Activated T-cell treated with anti-CD3 and anti-CD28 coated beads, Interleukin-2, amount 50 U/mL, for 72 hours (primary cell): ENCODE measurements around the gene FAM234A. TPM values are rescaled to one million over a fixed set of nuclear protein-coding genes. Genes with fewer than 3 reads are reported as not detected.
"Not testable (repeated sequence)": the region's sequence is repeated elsewhere in the genome, so short reads cannot be mapped to it uniquely, and the experiment has no call there.

Experiments used
- ATAC-seq, 2 donors: fragments of 150-1000 bp; cut with Tn5 transposase; replicated peaks in 1 of 2; 2 replicates each; pipeline ENCODE4 v1.10.0; 2021; ENCODE audit warnings: moderate library complexity in 2 of 2, mild to moderate bottlenecking in 1 of 2
- DNase-seq, 2 donors: peaks; one replicate each; pipeline ENCODE4 v3.0.0; 2021 to 2022; ENCODE audit warnings: mixed read lengths in 1 of 2
- H3K27ac Mint-ChIP-seq: one replicate; pipeline ENCODE4 v1.8.0; 2022; ENCODE audit warnings: mild to moderate bottlenecking, moderate library complexity, mixed read lengths
- H3K27me3 Mint-ChIP-seq: one replicate; pipeline ENCODE4 v1.8.0; 2022; ENCODE audit warnings: low read depth, mixed read lengths
- H3K36me3 Mint-ChIP-seq, 2 donors: one replicate each; pipeline ENCODE4 v1.8.0; 2022; ENCODE audit warnings: mixed read lengths in 2 of 2, mild to moderate bottlenecking in 1 of 2; ENCODE audit not compliant: insufficient read depth in 2 of 2
- H3K4me1 Mint-ChIP-seq: one replicate; pipeline ENCODE4 v1.8.0; 2022; ENCODE audit warnings: low read depth, mixed read lengths
- H3K4me3 Mint-ChIP-seq, 2 donors: one replicate each; pipeline ENCODE4 v1.8.0; 2022; ENCODE audit warnings: mild to moderate bottlenecking in 2 of 2, mixed read lengths in 2 of 2, moderate library complexity in 2 of 2
- H3K9me3 Mint-ChIP-seq, 2 donors: one replicate each; pipeline ENCODE4 v1.8.0; 2022; ENCODE audit warnings: mixed read lengths in 2 of 2
- total RNA-seq, 2 donors: library from RNA; stranded (reverse); gene quantifications; one replicate each; pipeline ENCODE4 v1.2.3, GENCODE V29; 2022

Gene FAM234A
- total RNA-seq: 10 to 100 TPM; 20.9 to 26.6 TPM

- Mint-ChIP-seq H3K27me3 (no peaks in the 10 kb centered on the region), H3K4me1 (peaks cover 27% of the 10 kb centered on the region), H3K27ac (peak within 1 kb of the TSS; percentile 57), H3K4me3 (peak within 1 kb of the TSS; percentile 86 to 96), H3K36me3 (no peaks in the 10 kb centered on the region), H3K9me3 (no peaks in the 10 kb centered on the region)
- DNase-seq: peak; percentile 96 to 98
- peak; percentile 91 to 93 for ATAC-seq
Observed at GRCh38 chr16:234468-235305, at the start of gene FAM234A. FAM234A (plus strand) TSS chr16:234821; CDS start chr16:254414, 19,593 bp downstream.

GRCh38 chr16:185213-185612 lies 49.4 kb upstream of the FAM234A start:
- Mint-ChIP-seq H3K27me3 (no peaks in the 10 kb centered on the region), H3K4me1 (no peaks in the 10 kb centered on the region), H3K36me3 (peaks cover 3 to 17% of the 10 kb centered on the region in 2 donors), H3K9me3 (no peaks in the 10 kb centered on the region), H3K27ac (no peak overlapping the region), H3K4me3 (no peak overlapping the region)
- no peak for ATAC-seq
- no peak for DNase-seq

- Mint-ChIP-seq H3K9me3 (no peaks in the 10 kb centered on the region), H3K4me1 (no peaks in the 10 kb centered on the region), H3K27ac (no peak overlapping the region), H3K36me3 (peaks cover 3 to 17% of the 10 kb centered on the region in 2 donors), H3K27me3 (no peaks in the 10 kb centered on the region), H3K4me3 (no peak overlapping the region)
- ATAC-seq (no peak), DNase-seq (no peak)
Observed at GRCh38 chr16:185691-186090, 48.9 kb upstream of the FAM234A start.

GRCh38 chr16:187330-187729 lies 47.3 kb upstream of the FAM234A start:
- DNase-seq: no peak
- Mint-ChIP-seq H3K36me3 (peaks cover 3 to 21% of the 10 kb centered on the region in 2 donors), H3K27ac (no peak overlapping the region), H3K27me3 (no peaks in the 10 kb centered on the region), H3K4me1 (no peaks in the 10 kb centered on the region), H3K9me3 (no peaks in the 10 kb centered on the region), H3K4me3 (no peak overlapping the region)
- no peak for ATAC-seq

GRCh38 chr16:188674-189073 lies 45.9 kb upstream of the FAM234A start:
- Mint-ChIP-seq H3K27me3 (no peaks in the 10 kb centered on the region), H3K4me1 (no peaks in the 10 kb centered on the region), H3K27ac (peak overlapping the region; percentile 60), H3K4me3 (no peak overlapping the region), H3K9me3 (no peaks in the 10 kb centered on the region), H3K36me3 (peaks cover 3 to 29% of the 10 kb centered on the region in 2 donors)
- ATAC-seq (peak; percentile 60 to 78), DNase-seq (peak; percentile 27 to 28)

- peaks cover 3 to 29% of the 10 kb centered on the region in 2 donors for H3K36me3 Mint-ChIP-seq
- no peaks in the 10 kb centered on the region for H3K4me1 Mint-ChIP-seq
- DNase-seq (no peak), ATAC-seq (no peak)
- no peaks in the 10 kb centered on the region for H3K9me3 Mint-ChIP-seq
- no peak overlapping the region for H3K27ac Mint-ChIP-seq
- H3K27me3 Mint-ChIP-seq: no peaks in the 10 kb centered on the region
- H3K4me3 Mint-ChIP-seq: no peak overlapping the region
Observed at GRCh38 chr16:189604-190186, 44.9 kb upstream of the FAM234A start.

GRCh38 chr16:191831-192230 lies 42.8 kb upstream of the FAM234A start:
- Mint-ChIP-seq H3K27ac (peak overlapping the region; percentile 10), H3K4me1 (no peaks in the 10 kb centered on the region), H3K36me3 (peaks cover 3 to 24% of the 10 kb centered on the region in 2 donors), H3K9me3 (no peaks in the 10 kb centered on the region), H3K27me3 (no peaks in the 10 kb centered on the region), H3K4me3 (no peak overlapping the region)
- no peak for DNase-seq
- no peak for ATAC-seq

- ATAC-seq (no peak), DNase-seq (no peak)
- peaks cover 3 to 20% of the 10 kb centered on the region in 2 donors for H3K36me3 Mint-ChIP-seq
- H3K4me1 Mint-ChIP-seq: no peaks in the 10 kb centered on the region
- H3K4me3 Mint-ChIP-seq: no peak overlapping the region
- no peaks in the 10 kb centered on the region for H3K9me3 Mint-ChIP-seq
- H3K27ac Mint-ChIP-seq: no peak overlapping the region
- H3K27me3 Mint-ChIP-seq: no peaks in the 10 kb centered on the region
Observed at GRCh38 chr16:192686-193085, 41.9 kb upstream of the FAM234A start.

- Mint-ChIP-seq H3K9me3 (no peaks in the 10 kb centered on the region), H3K27ac (no peak overlapping the region), H3K36me3 (peaks cover 3 to 19% of the 10 kb centered on the region in 2 donors), H3K4me1 (no peaks in the 10 kb centered on the region), H3K4me3 (no peak overlapping the region), H3K27me3 (no peaks in the 10 kb centered on the region)
- DNase-seq (no peak), ATAC-seq (no peak)
Observed at GRCh38 chr16:193441-193840, 41.2 kb upstream of the FAM234A start.

GRCh38 chr16:194516-194915 lies 40.1 kb upstream of the FAM234A start:
- Mint-ChIP-seq H3K4me1 (no peaks in the 10 kb centered on the region), H3K4me3 (no peak overlapping the region), H3K9me3 (no peaks in the 10 kb centered on the region), H3K27ac (no peak overlapping the region), H3K36me3 (peaks cover 0 to 15% of the 10 kb centered on the region in 2 donors), H3K27me3 (no peaks in the 10 kb centered on the region)
- DNase-seq (no peak), ATAC-seq (no peak)

GRCh38 chr16:200388-200787 lies 34.2 kb upstream of the FAM234A start:
- ATAC-seq (no peak), DNase-seq (no peak)
- no peaks in the 10 kb centered on the region for H3K27me3 Mint-ChIP-seq
- no peak overlapping the region for H3K27ac Mint-ChIP-seq
- no peaks in the 10 kb centered on the region for H3K4me1 Mint-ChIP-seq
- H3K4me3 Mint-ChIP-seq: no peak overlapping the region
- no peaks in the 10 kb centered on the region for H3K9me3 Mint-ChIP-seq
- H3K36me3 Mint-ChIP-seq: peaks cover 4 to 13% of the 10 kb centered on the region in 2 donors

GRCh38 chr16:203246-203645 lies 31.4 kb upstream of the FAM234A start:
- Mint-ChIP-seq H3K27ac (no peak overlapping the region), H3K27me3 (no peaks in the 10 kb centered on the region), H3K4me3 (no peak overlapping the region), H3K36me3 (peaks cover 9 to 21% of the 10 kb centered on the region in 2 donors), H3K4me1 (no peaks in the 10 kb centered on the region), H3K9me3 (no peaks in the 10 kb centered on the region)
- ATAC-seq (no peak), DNase-seq (no peak)

GRCh38 chr16:204046-204445 lies 30.6 kb upstream of the FAM234A start:
- not testable (repeated sequence) for H3K4me1 Mint-ChIP-seq, H3K9me3 Mint-ChIP-seq, H3K27ac Mint-ChIP-seq, ATAC-seq, H3K27me3 Mint-ChIP-seq, H3K4me3 Mint-ChIP-seq, DNase-seq
- H3K36me3 Mint-ChIP-seq: peaks cover 9 to 23% of the 10 kb centered on the region in 2 donors
